Choroid plexus epithelial cell (primary cell): ENCODE results near the gene EPHA1.
A peak's percentile ranks its signal among the peaks of the same experiment; 100 is the strongest.
"Not testable (repeated sequence)": the region's sequence is repeated elsewhere in the genome, so short reads cannot be mapped to it uniquely, and the experiment has no call there.

Experiments
- DNase-seq: peaks from one replicate; pipeline ENCODE4 v3.0.0-alpha.2; 2010; ENCODE audit warnings: low read depth
- H3K4me3 ChIP-seq: 2 replicates; pipeline ENCODE4 v1.5.1; 2011; ENCODE audit warnings: low read depth, mild to moderate bottlenecking, control low read depth, low read length, moderate library complexity
- TF ChIP-seq, protein P1 (sequence below): conservative IDR thresholded peaks from 2 replicates; pipeline ENCODE4 v1.5.1; 2011; ENCODE audit warnings: low read depth, mild to moderate bottlenecking, control low read depth, inconsistent platforms, low read length, moderate library complexity

The EPHA1 gene

DNA sequence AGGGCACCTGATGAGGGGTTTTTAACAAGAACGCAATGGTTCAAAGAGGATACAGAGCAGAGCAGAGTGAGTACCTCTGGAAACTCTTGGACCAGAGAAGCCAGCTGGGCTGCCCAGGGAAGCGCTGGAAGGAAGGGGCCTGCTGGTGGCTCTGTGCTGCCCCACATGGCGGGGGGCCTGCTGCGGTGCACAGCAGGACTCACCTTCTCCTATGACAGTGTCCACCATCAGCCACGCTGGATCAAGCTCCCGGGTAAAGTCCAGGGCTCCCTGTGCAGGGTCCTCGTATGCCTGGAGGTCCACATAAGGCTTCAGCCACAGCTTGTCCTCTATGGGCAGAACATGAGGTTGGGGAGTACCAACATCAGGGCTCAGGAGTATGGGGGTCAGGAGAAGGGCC is 12.5 kb downstream of the EPHA1 start:
- H3K4me3 ChIP-seq: no peak overlapping the region
- TF ChIP-seq, protein P1, sequence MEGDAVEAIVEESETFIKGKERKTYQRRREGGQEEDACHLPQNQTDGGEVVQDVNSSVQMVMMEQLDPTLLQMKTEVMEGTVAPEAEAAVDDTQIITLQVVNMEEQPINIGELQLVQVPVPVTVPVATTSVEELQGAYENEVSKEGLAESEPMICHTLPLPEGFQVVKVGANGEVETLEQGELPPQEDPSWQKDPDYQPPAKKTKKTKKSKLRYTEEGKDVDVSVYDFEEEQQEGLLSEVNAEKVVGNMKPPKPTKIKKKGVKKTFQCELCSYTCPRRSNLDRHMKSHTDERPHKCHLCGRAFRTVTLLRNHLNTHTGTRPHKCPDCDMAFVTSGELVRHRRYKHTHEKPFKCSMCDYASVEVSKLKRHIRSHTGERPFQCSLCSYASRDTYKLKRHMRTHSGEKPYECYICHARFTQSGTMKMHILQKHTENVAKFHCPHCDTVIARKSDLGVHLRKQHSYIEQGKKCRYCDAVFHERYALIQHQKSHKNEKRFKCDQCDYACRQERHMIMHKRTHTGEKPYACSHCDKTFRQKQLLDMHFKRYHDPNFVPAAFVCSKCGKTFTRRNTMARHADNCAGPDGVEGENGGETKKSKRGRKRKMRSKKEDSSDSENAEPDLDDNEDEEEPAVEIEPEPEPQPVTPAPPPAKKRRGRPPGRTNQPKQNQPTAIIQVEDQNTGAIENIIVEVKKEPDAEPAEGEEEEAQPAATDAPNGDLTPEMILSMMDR: no peak
- DNase-seq: no peak

DNA sequence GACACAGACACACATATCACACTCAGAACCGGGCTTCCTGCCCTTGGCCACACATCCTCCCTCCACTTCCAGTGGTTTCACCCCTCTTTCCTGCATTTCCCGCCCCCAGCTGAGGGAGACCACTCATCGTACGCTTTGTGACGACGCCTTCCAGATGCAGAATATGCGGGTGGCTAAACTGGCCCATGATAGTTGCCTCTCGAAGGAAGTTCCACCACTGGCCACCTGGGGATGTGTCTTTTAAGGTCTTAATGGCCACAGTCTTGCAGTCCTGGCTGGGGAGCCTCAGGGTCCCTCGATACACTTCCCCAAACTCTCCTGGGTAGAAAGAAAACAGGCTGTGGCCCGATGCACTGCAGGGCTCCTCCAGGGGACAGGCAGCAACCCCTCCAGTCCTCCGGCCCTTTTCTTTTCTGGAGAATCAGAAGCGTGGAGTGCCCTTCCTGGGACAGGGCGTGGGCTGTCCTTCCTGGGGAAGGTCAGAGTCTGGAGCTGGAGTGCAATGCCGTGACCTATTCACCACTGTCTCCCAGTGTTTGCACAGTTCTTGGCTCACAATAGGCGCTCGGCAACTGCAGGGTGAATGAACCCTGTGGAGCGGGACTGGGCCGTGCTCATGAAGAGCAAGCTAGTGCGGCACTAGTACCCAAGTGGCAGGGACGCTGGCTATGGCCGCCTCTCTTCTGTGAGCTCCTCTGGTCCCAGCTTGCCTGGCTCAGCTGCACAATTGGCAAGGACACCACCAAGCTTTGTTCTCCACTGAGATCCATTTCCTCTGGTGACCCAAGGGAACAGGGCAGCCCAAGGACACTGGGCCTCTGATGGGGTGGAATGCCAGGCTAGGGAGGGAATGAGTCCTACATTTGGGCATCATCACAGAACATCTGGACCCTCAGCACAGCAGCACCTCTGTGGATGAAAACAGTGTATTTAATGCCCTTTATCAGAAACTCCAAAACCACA is 13.2 kb downstream of the EPHA1 start:
- no peak overlapping the region for H3K4me3 ChIP-seq
- no peak for DNase-seq
- TF ChIP-seq, protein P1: peak; percentile 46

DNA sequence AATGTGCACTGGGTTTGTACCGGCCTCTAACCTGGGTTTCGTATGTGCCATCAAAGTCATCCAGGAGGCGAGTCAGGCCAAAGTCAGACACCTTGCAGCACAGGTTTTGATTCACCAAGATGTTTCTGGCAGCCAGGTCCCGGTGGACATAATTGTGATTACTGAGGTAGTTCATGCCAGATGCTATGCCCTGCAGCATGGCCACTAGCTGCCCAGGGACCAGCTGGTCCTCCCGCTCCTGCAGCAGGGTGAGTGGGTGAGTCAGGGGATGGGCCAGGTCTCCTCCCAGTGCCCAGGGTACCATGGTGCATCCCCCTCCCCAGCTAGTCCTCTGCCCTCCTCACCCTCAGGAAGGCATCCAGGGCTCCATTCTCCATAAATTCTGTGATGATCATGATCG is 13.9 kb downstream of the EPHA1 start:
- TF ChIP-seq, protein P1: no peak
- H3K4me3 ChIP-seq: no peak overlapping the region
- no peak for DNase-seq

DNA sequence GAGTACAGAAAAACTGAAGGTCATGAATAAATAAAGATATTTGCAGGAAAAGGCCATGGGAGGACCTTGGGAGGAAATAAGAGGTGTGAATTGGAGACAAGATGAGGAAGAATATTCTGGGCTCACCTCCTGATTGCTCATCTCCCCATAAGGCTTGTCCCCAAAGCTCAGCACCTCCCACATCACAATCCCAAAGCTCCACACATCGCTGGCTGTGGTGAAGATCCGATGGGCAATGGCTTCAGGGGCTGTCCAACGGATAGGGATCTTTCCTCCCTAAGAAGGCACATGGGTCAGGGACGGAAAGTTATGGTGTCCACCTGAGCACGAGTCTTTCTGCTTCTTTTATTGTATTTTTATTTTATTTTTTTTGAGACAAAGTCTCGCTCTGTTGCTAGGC is 14.6 kb downstream of the EPHA1 start:
- TF ChIP-seq, protein P1: no peak
- H3K4me3 ChIP-seq: no peak overlapping the region
- no peak for DNase-seq

DNA sequence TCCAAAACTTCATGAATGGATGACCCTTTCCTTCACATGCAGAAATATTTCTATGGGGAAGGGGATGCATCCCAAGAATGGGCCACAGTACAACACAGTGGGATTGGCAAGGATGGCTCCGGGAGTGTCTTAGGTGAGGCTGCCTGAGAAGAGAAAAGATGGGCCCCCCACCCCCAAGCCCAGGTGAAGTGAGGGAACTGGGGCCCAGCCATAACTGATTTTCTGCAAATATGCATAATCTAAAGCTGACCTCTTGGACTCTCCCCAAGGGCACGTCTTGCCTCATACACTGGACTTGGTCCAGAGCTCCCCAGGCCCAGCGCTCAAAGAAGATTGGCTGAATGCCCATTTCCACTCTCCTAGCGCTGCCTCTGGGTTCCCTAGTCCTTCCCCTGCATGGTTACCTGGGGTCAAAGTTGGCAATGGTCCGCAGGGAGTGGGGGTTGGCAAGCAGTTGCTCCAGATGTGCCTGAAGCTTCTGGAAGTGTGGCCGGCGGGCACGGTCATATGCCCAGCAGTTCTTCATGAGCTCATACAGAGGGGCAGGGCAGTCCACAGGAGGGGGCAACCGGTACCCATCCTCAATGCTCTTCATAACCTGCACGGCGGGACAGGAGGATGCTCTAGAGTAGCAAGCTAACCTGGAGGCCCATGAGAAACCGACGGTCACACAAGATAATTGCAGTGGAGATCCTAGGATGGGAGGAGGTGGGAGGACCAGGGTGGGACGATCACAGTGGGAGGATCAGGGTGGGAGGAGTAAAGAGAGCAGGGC is 15.2 kb downstream of the EPHA1 start:
- peak; percentile 79 for DNase-seq
- TF ChIP-seq, protein P1: no peak
- no peak overlapping the region for H3K4me3 ChIP-seq

DNA sequence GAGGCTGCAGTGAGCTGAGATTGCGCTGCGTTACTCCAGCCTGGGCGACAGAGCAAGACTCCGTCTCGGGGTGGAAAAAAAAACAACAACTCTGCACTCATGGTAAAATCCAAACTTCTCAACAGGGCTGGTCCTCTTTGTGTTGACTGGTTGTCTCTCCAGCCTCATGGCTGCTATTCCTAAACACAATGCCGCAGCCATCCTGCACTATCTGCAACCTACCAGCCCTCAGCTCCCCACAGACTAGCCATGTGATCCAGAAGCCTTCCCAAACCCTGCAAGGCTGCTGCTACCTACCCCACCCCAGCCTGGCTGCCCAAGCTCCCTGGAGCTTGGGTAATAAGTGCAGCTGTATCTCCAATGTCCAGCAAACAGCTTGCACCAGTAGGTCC is 15.8 kb downstream of the EPHA1 start:
- TF ChIP-seq, protein P1: no peak
- no peak overlapping the region for H3K4me3 ChIP-seq
- no peak for DNase-seq

DNA sequence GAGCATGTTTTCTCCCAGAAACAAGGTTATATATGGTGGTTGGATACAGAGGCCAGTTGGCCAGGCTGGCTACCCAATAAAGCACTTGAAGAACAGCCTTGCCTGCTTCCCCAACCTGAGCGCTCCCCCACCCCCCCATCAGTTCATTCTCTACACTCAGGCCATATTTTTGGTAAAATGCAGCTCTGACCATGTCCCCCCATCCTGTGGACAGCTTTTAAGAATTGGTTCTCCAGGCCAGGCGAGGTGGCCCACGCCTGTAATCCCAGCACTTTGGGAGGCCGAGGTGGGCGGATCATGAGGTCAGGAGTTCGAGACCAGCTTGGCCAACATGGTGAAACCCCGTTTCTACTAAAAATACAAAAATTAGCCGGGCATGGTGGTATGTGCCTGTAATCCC is 16.2 kb downstream of the EPHA1 start:
- H3K4me3 ChIP-seq, DNase-seq: not testable (repeated sequence)
